HG03457 (cell line): Measurements from ENCODE around the gene ACTL8.

Experiments
- ATAC-seq: cut with Tn5 transposase; IDR thresholded peaks from one replicate; pipeline ENCODE4 v1.9.1; 2021; ENCODE audit warnings: moderate number of reproducible peaks; ENCODE audit not compliant: unreplicated experiment

ACTL8 gene

GRCh38 chr1:17765444-17766411 lies 10.6 kb downstream of the ACTL8 start:
- no peak for ATAC-seq

- ATAC-seq: no peak
Measured at GRCh38 chr1:17768651-17769241, 13.6 kb downstream of the ACTL8 start.

- ATAC-seq: no peak
Measured at GRCh38 chr1:17770983-17771382, 15.8 kb downstream of the ACTL8 start.

GRCh38 chr1:17772615-17773212 lies 17.6 kb downstream of the ACTL8 start:
- no peak for ATAC-seq

- ATAC-seq: no peak
Measured at GRCh38 chr1:17773591-17774326, 18.6 kb downstream of the ACTL8 start.

- no peak for ATAC-seq
Measured at GRCh38 chr1:17774452-17774851, 19.3 kb downstream of the ACTL8 start.

GRCh38 chr1:17775796-17776195 lies 20.7 kb downstream of the ACTL8 start:
- ATAC-seq: no peak

- ATAC-seq: no peak
Measured at GRCh38 chr1:17776426-17776825, 21.3 kb downstream of the ACTL8 start.

- ATAC-seq: no peak
Measured at GRCh38 chr1:17777330-17777729, 22.2 kb downstream of the ACTL8 start.

GRCh38 chr1:17777818-17778217 lies 22.7 kb downstream of the ACTL8 start:
- ATAC-seq: no peak

GRCh38 chr1:17780916-17781315 lies 25.8 kb downstream of the ACTL8 start:
- no peak for ATAC-seq

- no peak for ATAC-seq
Measured at GRCh38 chr1:17789926-17790325, 34.8 kb downstream of the ACTL8 start.

GRCh38 chr1:17790383-17791054 lies 35.4 kb downstream of the ACTL8 start:
- ATAC-seq: no peak

- no peak for ATAC-seq
Measured at GRCh38 chr1:17791055-17791390, 35.9 kb downstream of the ACTL8 start.

- ATAC-seq: no peak
Measured at GRCh38 chr1:17791480-17791879, 36.3 kb downstream of the ACTL8 start.

GRCh38 chr1:17792421-17792820 lies 37.3 kb downstream of the ACTL8 start:
- no peak for ATAC-seq

- ATAC-seq: no peak
Measured at GRCh38 chr1:17795081-17795809, 40.1 kb downstream of the ACTL8 start.

- ATAC-seq: no peak
Measured at GRCh38 chr1:17795836-17796645, 40.9 kb downstream of the ACTL8 start.

- no peak for ATAC-seq
Measured at GRCh38 chr1:17797478-17797877, 42.3 kb downstream of the ACTL8 start.
